HuH-7.5 (cell line): Measurements from ENCODE around the gene RANBP1.

Source experiments
- DNase-seq: peaks from one replicate; pipeline ENCODE4 v3.0.0; 2011; ENCODE audit warnings: low spot score

Gene RANBP1

GRCh38 chr22:20136603-20136873 lies 20.6 kb downstream of the RANBP1 start:
- DNase-seq = no peak

- DNase-seq = no peak
Observed at GRCh38 chr22:20137113-20137512, 21.2 kb downstream of the RANBP1 start.

- no peak for DNase-seq
Observed at GRCh38 chr22:20137671-20138416, 21.9 kb downstream of the RANBP1 start.

GRCh38 chr22:20138417-20138738 lies 22.5 kb downstream of the RANBP1 start:
- no peak for DNase-seq

GRCh38 chr22:20138868-20139267 lies 23.0 kb downstream of the RANBP1 start:
- no peak for DNase-seq

GRCh38 chr22:20139391-20140106 lies 23.6 kb downstream of the RANBP1 start:
- no peak for DNase-seq

- DNase-seq = no peak
Observed at GRCh38 chr22:20140107-20140445, 24.2 kb downstream of the RANBP1 start.

GRCh38 chr22:20140521-20140964 lies 24.6 kb downstream of the RANBP1 start:
- no peak for DNase-seq

- DNase-seq = no peak
Observed at GRCh38 chr22:20141186-20142077, 25.5 kb downstream of the RANBP1 start.

GRCh38 chr22:20142711-20143621 lies 27.1 kb downstream of the RANBP1 start:
- no peak for DNase-seq

GRCh38 chr22:20143883-20144665 lies 28.2 kb downstream of the RANBP1 start:
- no peak for DNase-seq

GRCh38 chr22:20145206-20145831 lies 29.4 kb downstream of the RANBP1 start:
- DNase-seq = no peak

- no peak for DNase-seq
Observed at GRCh38 chr22:20145832-20146223, 29.9 kb downstream of the RANBP1 start.

- no peak for DNase-seq
Observed at GRCh38 chr22:20146777-20147176, 30.9 kb downstream of the RANBP1 start.

- no peak for DNase-seq
Observed at GRCh38 chr22:20147237-20147988, 31.5 kb downstream of the RANBP1 start.

GRCh38 chr22:20148414-20148813 lies 32.5 kb downstream of the RANBP1 start:
- DNase-seq = no peak

GRCh38 chr22:20149257-20150250 lies 33.6 kb downstream of the RANBP1 start:
- no peak for DNase-seq

GRCh38 chr22:20150381-20151275 lies 34.7 kb downstream of the RANBP1 start, which contains the start of gene CCDC188:
CCDC188 (minus strand) TSS chr22:20151055; CDS start chr22:20150986, 69 bp downstream.
- DNase-seq = no peak
